Keratinocyte (primary cell): ENCODE measurements around the gene SUGCT. TPM values are rescaled to one million over a fixed set of nuclear protein-coding genes. Genes with fewer than 3 reads are reported as not detected.

Experiments
- DNase-seq: peaks from one replicate; pipeline ENCODE4 v3.0.0-alpha.2; 2011; ENCODE audit warnings: low read depth, missing footprints, low spot score
- FAIRE-seq: peaks from 2 replicates; lab custom pipeline; 2011; peaks lifted over from hg19 to GRCh38; lab: Jason Lieb, UNC
- H2AFZ ChIP-seq: 2 replicates; pipeline ENCODE4 v1.6.0; 2012; ENCODE audit warnings: low read length, control low read depth, inconsistent platforms; ENCODE audit not compliant: control insufficient read depth
- H3K27ac ChIP-seq: 2 replicates; pipeline ENCODE4 v1.5.1; 2011; ENCODE audit warnings: low read length; ENCODE audit not compliant: control insufficient read depth, insufficient read depth
- H3K27me3 ChIP-seq: 3 replicates; pipeline ENCODE4 v1.6.0; 2011; ENCODE audit warnings: low read length; ENCODE audit not compliant: control insufficient read depth, insufficient read depth; ENCODE audit errors: extremely low read depth
- H3K36me3 ChIP-seq, 2 experiments: 2 replicates in 1 of 2; 3 replicates in 1 of 2; pipeline ENCODE4 v1.5.1; 2011; ENCODE audit warnings: low read length in 2 of 2, mild to moderate bottlenecking in 1 of 2; ENCODE audit not compliant: control insufficient read depth in 2 of 2, insufficient read depth in 2 of 2; ENCODE audit errors: extremely low read depth in 1 of 2
- H3K4me1 ChIP-seq: 3 replicates; pipeline ENCODE4 v1.5.1; 2011; ENCODE audit warnings: low read length; ENCODE audit not compliant: control insufficient read depth, insufficient read depth; ENCODE audit errors: extremely low read depth
- H3K4me2 ChIP-seq: 3 replicates; pipeline ENCODE4 v1.6.0; 2011; ENCODE audit warnings: low read depth, low read length; ENCODE audit not compliant: control insufficient read depth, insufficient read depth; ENCODE audit errors: extremely low read depth
- H3K4me3 ChIP-seq, 3 experiments: fragments of 200-600 bp in 1 of 3; sonication (generic) in 1 of 3; 2 replicates in 2 of 3; 3 replicates in 1 of 3; pipeline ENCODE4 v1.5.1; 2011 to 2016; ENCODE audit warnings: low read length in 3 of 3, mild to moderate bottlenecking in 3 of 3, control low read depth in 2 of 3, inconsistent platforms in 1 of 3, low read depth in 1 of 3, mixed read lengths in 1 of 3, mixed run types in 1 of 3, moderate library complexity in 1 of 3; ENCODE audit not compliant: control insufficient read depth in 2 of 3, insufficient read depth in 2 of 3; ENCODE audit errors: extremely low read depth in 1 of 3
- H3K79me2 ChIP-seq: 2 replicates; pipeline ENCODE4 v1.6.0; 2012; ENCODE audit warnings: low read length; ENCODE audit not compliant: control insufficient read depth, insufficient read depth
- H3K9ac ChIP-seq: 3 replicates; pipeline ENCODE4 v1.6.0; 2011; ENCODE audit warnings: low read length; ENCODE audit not compliant: control insufficient read depth, insufficient read depth; ENCODE audit errors: extremely low read depth
- H3K9me1 ChIP-seq: 3 replicates; pipeline ENCODE4 v1.6.0; 2011; ENCODE audit warnings: low read length; ENCODE audit not compliant: control insufficient read depth, insufficient read depth; ENCODE audit errors: extremely low read depth
- H3K9me3 ChIP-seq: 2 replicates; pipeline ENCODE4 v1.5.1; 2012; ENCODE audit warnings: low read depth, low read length; ENCODE audit not compliant: control insufficient read depth
- H4K20me1 ChIP-seq: 3 replicates; pipeline ENCODE4 v1.6.0; 2011; ENCODE audit warnings: low read length; ENCODE audit not compliant: control insufficient read depth, insufficient read depth; ENCODE audit errors: extremely low read depth
- CTCF ChIP-seq, 3 experiments: IDR thresholded peaks in 1 of 3; conservative IDR thresholded peaks in 1 of 3; optimal IDR thresholded peaks in 1 of 3; 2 replicates in 2 of 3; 3 replicates in 1 of 3; pipeline versions ENCODE3 to v1.5.1; 2011; ENCODE audit warnings: low read length in 3 of 3, mild to moderate bottlenecking in 3 of 3, moderate library complexity in 2 of 3, control low read depth in 1 of 3, inconsistent platforms in 1 of 3; ENCODE audit not compliant: insufficient read depth in 2 of 3; ENCODE audit errors: extremely low read depth in 1 of 3
- EZH2 ChIP-seq: IDR thresholded peaks from one replicate; pipeline ENCODE4 v1.6.1; 2012; ENCODE audit warnings: inconsistent platforms, mild to moderate bottlenecking, low read length, moderate library complexity
- dilution Hi-C: fragments of 300-500 bp; cut with MboI; formaldehyde crosslinking; loops from one replicate; pipeline ENCODE4 v1.7.0; 2020; ENCODE audit warnings: low sequenced_read_pairs; ENCODE audit not compliant: extremely low pct_ligation_motif_present
- polyA plus RNA-seq, 5 experiments: library from polyadenylated mRNA; depleted of rRNA in 3 of 5; stranded (reverse) in 3 of 5; stranded (forward) in 1 of 5; unstranded in 1 of 5; fragments of >200 nt; gene quantifications; 1 replicate in 1 of 5; 2 replicates in 3 of 5; 3 replicates in 1 of 5; pipeline versions ENCODE4 v1.2.1 to v1.2.3, GENCODE V29; 2011 to 2012; ENCODE audit warnings: missing spikeins in 2 of 5, low read depth in 1 of 5, low replicate concordance in 1 of 5

The SUGCT gene
- polyA plus RNA-seq, 1 donor (not counting 4 experiments of a cell fraction or from before 2014, with no cell fraction given) = 134 TPM

GRCh38 chr7:40640566-40640965 lies 505.8 kb downstream of the SUGCT start:
- Histone ChIP-seq H2AFZ (no peak overlapping the region), H3K4me2 (no peak overlapping the region), H3K36me3 (no peaks in the 10 kb centered on the region), H3K9me3 (no peaks in the 10 kb centered on the region), H4K20me1 (no peaks in the 10 kb centered on the region), H3K27ac (no peak overlapping the region), H3K9me1 (no peaks in the 10 kb centered on the region), H3K4me1 (no peaks in the 10 kb centered on the region), H3K79me2 (no peaks in the 10 kb centered on the region), H3K27me3 (no peaks in the 10 kb centered on the region), H3K9ac (no peak overlapping the region), H3K4me3 (no peak overlapping the region)
- dilution Hi-C loops = no loop called here
- no peak for DNase-seq
- no peak for TF ChIP-seq CTCF (optimal IDR thresholded peaks at IDR 0.05 in 1 of 3, IDR thresholded peaks at IDR 0.05 in 1 of 3, conservative IDR thresholded peaks at IDR 0.05 in 1 of 3; ENCODE audit: extremely low read depth in 1 of 3, insufficient read depth in 2 of 3, low read length in 3 of 3)
- TF ChIP-seq EZH2 = no peak
- no peak for FAIRE-seq

- Histone ChIP-seq H3K36me3 (no peaks in the 10 kb centered on the region), H3K27me3 (no peaks in the 10 kb centered on the region), H3K4me2 (no peak overlapping the region), H3K9me1 (no peaks in the 10 kb centered on the region), H4K20me1 (no peaks in the 10 kb centered on the region), H3K4me3 (no peak overlapping the region), H3K9me3 (no peaks in the 10 kb centered on the region), H3K27ac (no peak overlapping the region), H3K9ac (no peak overlapping the region), H3K79me2 (no peaks in the 10 kb centered on the region), H2AFZ (no peak overlapping the region), H3K4me1 (no peaks in the 10 kb centered on the region)
- dilution Hi-C loops = no loop called here
- DNase-seq (no peak), FAIRE-seq (no peak)
- TF ChIP-seq CTCF (optimal IDR thresholded peaks at IDR 0.05 in 1 of 3, IDR thresholded peaks at IDR 0.05 in 1 of 3, conservative IDR thresholded peaks at IDR 0.05 in 1 of 3; ENCODE audit: extremely low read depth in 1 of 3, insufficient read depth in 2 of 3, low read length in 3 of 3) = no peak
- no peak for TF ChIP-seq EZH2
These were observed 506.9 kb downstream of the SUGCT start for GRCh38 chr7:40641701-40642100.
